ENCODE measurements around the gene XRCC4.

XRCC4 gene

GRCh38 chr5:83265318-83265717 is 188.0 kb downstream of the XRCC4 start:
- H3K9me3 ChIP-seq (ENCODE audit: control insufficient read depth, insufficient read depth, low read depth, low read length) = no peaks in the 10 kb centered on the region
- H3K36me3 ChIP-seq (ENCODE audit: control insufficient read depth in 2 of 2, insufficient read depth in 1 of 2, low read length in 2 of 2) = no peaks in the 10 kb centered on the region
- POLR2A ChIA-PET = interaction anchor here (0.6 kb wide), 1 partner anchor 1834 kb away, joined by 3 read pairs; no protein-coding TSS in a partner anchor
- no peak overlapping the region for H3K27ac ChIP-seq (ENCODE audit: extremely low read depth, low read depth, low read length)
- H3K4me1 ChIP-seq (ENCODE audit: control insufficient read depth, insufficient read depth, low read length) = peaks cover 9% of the 10 kb centered on the region; the same call in 1 of the 2 replicates
- CTCF ChIA-PET = no interaction called here
- H3K4me3 ChIP-seq (ENCODE audit: low read depth, low read length) = no peak overlapping the region
- TF ChIP-seq ZNF561 (tag by site-specific recombination; IDR thresholded peaks at IDR 0.05; ENCODE audit: borderline replicate concordance) (peak; percentile 98), ZNF777 (tag by site-specific recombination; IDR thresholded peaks at IDR 0.05; ENCODE audit: borderline replicate concordance) (no peak), ZNF621 (tag by site-specific recombination; IDR thresholded peaks at IDR 0.05) (no peak), ZNF747 (tag by site-specific recombination; IDR thresholded peaks at IDR 0.05) (no peak), HOXA7 (CRISPR knock-in tag; IDR thresholded peaks at IDR 0.05; ENCODE audit: borderline replicate concordance) (no peak), ZNF544 (tag by site-specific recombination; IDR thresholded peaks at IDR 0.05) (no peak), KLF10 (tag by site-specific recombination; IDR thresholded peaks at IDR 0.05) (peak; percentile 82), ZNF549 (tag by site-specific recombination; IDR thresholded peaks at IDR 0.05) (peak; percentile 66; the same call in 1 of the 2 replicates), TRIM28 (IDR thresholded peaks at IDR 0.05; ENCODE audit: borderline replicate concordance, low read length) (peak; percentile 68; the same call in 1 of the 2 replicates), ZNF239 (tag by site-specific recombination; IDR thresholded peaks at IDR 0.05) (no peak), ZBTB11 (tag by site-specific recombination; conservative IDR thresholded peaks at IDR 0.05; ENCODE audit: low read depth) (no peak), ZNF654 (tag by site-specific recombination; IDR thresholded peaks at IDR 0.05; ENCODE audit: low read depth) (no peak), ZNF416 (tag by site-specific recombination; IDR thresholded peaks at IDR 0.05) (no peak), ZNF292 (tag by site-specific recombination; IDR thresholded peaks at IDR 0.05; ENCODE audit: borderline replicate concordance, low read depth) (no peak), MEIS1 (CRISPR knock-in tag; IDR thresholded peaks at IDR 0.05; ENCODE audit: borderline replicate concordance) (peak; percentile 94), ZNF645 (tag by site-specific recombination; IDR thresholded peaks at IDR 0.05) (no peak), OVOL3 (tag by site-specific recombination; IDR thresholded peaks at IDR 0.05) (peak; percentile 99), ZNF791 (tag by site-specific recombination; IDR thresholded peaks at IDR 0.05) (no peak), ZSCAN30 (tag by site-specific recombination; IDR thresholded peaks at IDR 0.05) (peak; percentile 98), ZNF555 (tag by site-specific recombination; conservative IDR thresholded peaks at IDR 0.05) (no peak), GLIS1 (tag by site-specific recombination; IDR thresholded peaks at IDR 0.05) (peak; percentile 47), MZF1 (tag by site-specific recombination; IDR thresholded peaks at IDR 0.05; ENCODE audit: borderline replicate concordance) (peak; percentile 39; the same call in 1 of the 2 replicates), PRDM4 (tag by site-specific recombination; IDR thresholded peaks at IDR 0.05) (peak; percentile 84), ZNF433 (tag by site-specific recombination; IDR thresholded peaks at IDR 0.05; ENCODE audit: low read depth) (no peak), ZSCAN16 (tag by site-specific recombination; IDR thresholded peaks at IDR 0.05) (no peak), PRDM2 (tag by site-specific recombination; IDR thresholded peaks at IDR 0.05; ENCODE audit: borderline replicate concordance) (no peak)
